CD4-positive, alpha-beta T cell (primary cell): ENCODE data around the gene ACTR5. TPM values are rescaled to one million over a fixed set of nuclear protein-coding genes. Genes with fewer than 3 reads are reported as not detected.

ENCODE experiments used
- ATAC-seq: fragments of 200-7000 bp; cut with Tn5 transposase; one replicate; pipeline ENCODE4 v1.10.0; 2022; ENCODE audit warnings: mild to moderate bottlenecking; ENCODE audit not compliant: poor library complexity
- CTCF ChIA-PET: fragments of 350-600 bp; sonication (Branson Sonifier 250); formaldehyde crosslinking; loops from one replicate; lab custom pipeline; 2021; ENCODE audit warnings: antibody characterized with exemption, inconsistent platforms; lab: Charles Lee
- POLR2A ChIA-PET: fragments of 350-600 bp; sonication (Branson Sonifier 250); formaldehyde crosslinking; loops from one replicate; lab custom pipeline; 2021; ENCODE audit warnings: antibody characterized with exemption, inconsistent platforms; lab: Charles Lee
- DNase-seq, 14 experiments: peaks; one replicate each; pipeline ENCODE4 v3.0.0-alpha.2; 2013 to 2020; ENCODE audit warnings: mixed read lengths in 2 of 14
- H3K27ac ChIP-seq, 2 donors: one replicate each; pipeline versions ENCODE4 v1.5.1 to v1.7.0; 2013; ENCODE audit warnings: low read length in 2 of 2, low read depth in 1 of 2, mild to moderate bottlenecking in 1 of 2
- H3K27me3 ChIP-seq, 2 experiments: 1 replicate in 1 of 2; 2 replicates in 1 of 2; pipeline versions ENCODE4 v1.6.1 to v1.7.0; 2013; ENCODE audit warnings: low read length in 2 of 2, control low read depth in 1 of 2, mild to moderate bottlenecking in 1 of 2, moderate library complexity in 1 of 2; ENCODE audit not compliant: insufficient read depth in 2 of 2, control insufficient read depth in 1 of 2
- H3K36me3 ChIP-seq: one replicate; pipeline ENCODE4 v1.6.1; 2013; ENCODE audit warnings: low read length, control low read depth; ENCODE audit not compliant: insufficient read depth
- H3K4me1 ChIP-seq: one replicate; pipeline ENCODE4 v1.6.1; 2013; ENCODE audit warnings: low read length, control low read depth; ENCODE audit not compliant: insufficient read depth
- H3K4me3 ChIP-seq: one replicate; pipeline ENCODE4 v1.5.1; 2013; ENCODE audit warnings: mild to moderate bottlenecking, low read length, moderate library complexity
- H3K9me3 ChIP-seq, 2 experiments: 1 replicate in 1 of 2; 2 replicates in 1 of 2; pipeline versions ENCODE4 v1.6.1 to v1.7.0; 2013; ENCODE audit warnings: low read length in 2 of 2, mild to moderate bottlenecking in 2 of 2, control low read depth in 1 of 2, moderate library complexity in 1 of 2; ENCODE audit not compliant: control insufficient read depth in 1 of 2, insufficient read depth in 1 of 2
- H3K27ac Mint-ChIP-seq: one replicate; pipeline ENCODE4 v1.8.0; 2020; ENCODE audit warnings: mixed read lengths
- H3K27me3 Mint-ChIP-seq: one replicate; pipeline ENCODE4 v1.8.0; 2021; ENCODE audit warnings: mixed read lengths
- H3K36me3 Mint-ChIP-seq: one replicate; pipeline ENCODE4 v1.8.0; 2021; ENCODE audit warnings: low read depth, mixed read lengths
- H3K4me1 Mint-ChIP-seq: one replicate; pipeline ENCODE4 v1.8.0; 2021; ENCODE audit warnings: low read depth, mixed read lengths
- H3K4me3 Mint-ChIP-seq: one replicate; pipeline ENCODE4 v1.8.0; 2020; ENCODE audit warnings: mild to moderate bottlenecking, mixed read lengths
- H3K9me3 Mint-ChIP-seq: one replicate; pipeline ENCODE4 v1.8.0; 2020; ENCODE audit warnings: mixed read lengths
- CTCF ChIP-seq: fragments of 200-600 bp; IDR thresholded peaks from one replicate; pipeline ENCODE4 v1.8.0; 2022; ENCODE audit warnings: antibody characterized with exemption, mild to moderate bottlenecking
- intact Hi-C, 2 experiments: fragments of 100-400 bp; cut with DNase I in 1 of 2; cut with micrococcal nuclease in 1 of 2; formaldehyde crosslinking; loops; one replicate each; pipeline versions ENCODE4 v1.15.1 to v1.9.0; 2023 to 2025; cut with DNase I, micrococcal nuclease
- total RNA-seq, 174 experiments: library from RNA in 2 of 174; stranded (reverse) in 2 of 174; gene quantifications; one replicate each; pipeline ENCODE4 v1.2.3 and lab custom pipeline; 2021 to 2026

ACTR5 gene
- total RNA-seq, 2 experiments from 2014 or later = 11.1 to 11.9 TPM

DNA sequence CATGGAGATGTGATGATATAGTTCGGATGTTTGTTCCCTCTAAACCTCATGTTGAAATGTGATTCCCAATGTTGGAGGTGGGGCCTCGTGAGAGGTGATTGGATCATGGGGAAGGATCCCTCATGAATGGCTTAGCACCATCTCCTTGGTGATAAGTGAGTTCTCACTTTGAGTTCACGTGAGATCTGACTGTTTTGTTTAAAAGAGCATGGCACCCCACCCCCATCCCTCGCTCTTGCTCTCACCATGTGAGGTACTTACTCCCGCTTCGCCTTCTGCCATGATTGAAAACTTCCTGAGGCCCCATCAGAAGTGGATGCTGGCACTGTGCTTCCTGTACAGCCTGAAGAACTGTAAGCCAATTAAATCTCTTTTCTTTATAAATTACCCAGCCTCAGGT is 13.1 kb upstream of the ACTR5 start:
- ChIA-PET CTCF (no interaction called here), POLR2A (no interaction called here)
- Mint-ChIP-seq H3K4me1 (peaks cover 18% of the 10 kb centered on the region), H3K27ac (no peak overlapping the region), H3K4me3 (no peak overlapping the region), H3K36me3 (no peaks in the 10 kb centered on the region), H3K9me3 (no peaks in the 10 kb centered on the region), H3K27me3 (peaks cover 88% of the 10 kb centered on the region)
- Histone ChIP-seq H3K9me3 (peaks cover 0 to 8% of the 10 kb centered on the region in 2 experiments), H3K4me3 (no peak overlapping the region), H3K27me3 (peaks cover 56 to 57% of the 10 kb centered on the region in 2 experiments), H3K4me1 (peaks cover 18% of the 10 kb centered on the region), H3K36me3 (no peaks in the 10 kb centered on the region), H3K27ac (no peak overlapping the region)
- TF ChIP-seq CTCF = no peak
- DNase-seq (no peak), ATAC-seq (no peak)
- intact Hi-C loops = no loop called here

GRCh38 chr20:38737887-38738286 is 10.4 kb upstream of the ACTR5 start:
- ChIA-PET POLR2A (no interaction called here), CTCF (no interaction called here)
- Mint-ChIP-seq H3K9me3 (no peaks in the 10 kb centered on the region), H3K27me3 (peaks cover 88% of the 10 kb centered on the region), H3K4me3 (no peak overlapping the region), H3K4me1 (no peaks in the 10 kb centered on the region), H3K36me3 (no peaks in the 10 kb centered on the region), H3K27ac (no peak overlapping the region)
- DNase-seq (no peak), ATAC-seq (no peak)
- no peak overlapping the region for H3K27ac ChIP-seq
- no peak for TF ChIP-seq CTCF
- intact Hi-C loops = no loop called here
- no peak overlapping the region for H3K4me3 ChIP-seq
- no peaks in the 10 kb centered on the region for H3K4me1 ChIP-seq
- H3K27me3 ChIP-seq = peaks cover 36 to 50% of the 10 kb centered on the region in 2 experiments
- no peaks in the 10 kb centered on the region for H3K9me3 ChIP-seq
- H3K36me3 ChIP-seq = no peaks in the 10 kb centered on the region

DNA sequence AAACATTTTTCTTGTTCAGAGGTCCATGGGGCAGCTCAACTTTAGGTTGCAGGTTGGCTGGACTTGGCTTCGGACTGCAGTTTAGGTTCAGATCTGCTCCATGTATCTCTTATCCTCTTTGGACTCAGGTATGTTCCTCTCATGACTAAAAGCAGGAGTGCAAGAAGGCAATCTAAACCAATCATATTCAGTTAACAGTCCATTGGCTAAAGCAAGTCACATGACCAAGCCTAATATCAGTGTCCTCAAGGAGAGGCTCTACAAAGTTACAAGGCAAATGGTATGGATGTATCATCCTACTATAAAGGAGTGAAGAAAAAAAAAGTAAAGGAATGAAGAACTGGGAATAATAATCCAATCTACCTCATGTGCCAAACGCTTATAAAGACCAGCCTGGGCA is 2.5 kb upstream of the ACTR5 start:
- Mint-ChIP-seq H3K27me3 (peaks cover 26% of the 10 kb centered on the region), H3K36me3 (peaks cover 18% of the 10 kb centered on the region), H3K4me1 (peaks cover 19% of the 10 kb centered on the region), H3K27ac (no peak overlapping the region), H3K4me3 (no peak overlapping the region), H3K9me3 (no peaks in the 10 kb centered on the region)
- intact Hi-C loops = loop anchor here (2.0 to 10.0 kb wide), 7 partner anchors 15 to 711 kb away; partner anchors contain the start of genes DHX35 (in 2 of the 2), RALGAPB (in 1 of the 2), RPRD1B (in 1 of the 2) and SNHG17 (in 1 of the 2)
- Histone ChIP-seq H3K4me3 (no peak overlapping the region), H3K4me1 (peaks cover 16% of the 10 kb centered on the region), H3K9me3 (no peaks in the 10 kb centered on the region), H3K27me3 (peaks cover 3 to 10% of the 10 kb centered on the region in 2 experiments), H3K27ac (no peak overlapping the region), H3K36me3 (peaks cover 4% of the 10 kb centered on the region)
- CTCF ChIA-PET = no interaction called here
- TF ChIP-seq CTCF = no peak
- ATAC-seq = no peak
- DNase-seq = no peak
- POLR2A ChIA-PET = no interaction called here
